Osteoblast (primary cell): ENCODE data around the gene PSMD1. TPM values are rescaled to one million over a fixed set of nuclear protein-coding genes. Genes with fewer than 3 reads are reported as not detected.

Experiments
- DNase-seq: peaks from one replicate; pipeline ENCODE4 v3.0.0; 2011; ENCODE audit warnings: low spot score, mixed read lengths; ENCODE audit not compliant: insufficient read length; ENCODE audit errors: missing footprints
- H2AFZ ChIP-seq: 2 replicates; pipeline ENCODE4 v1.6.0; 2011; ENCODE audit warnings: mild to moderate bottlenecking, low read length
- H3K27ac ChIP-seq: 2 replicates; pipeline ENCODE4 v1.5.1; 2011; ENCODE audit warnings: mild to moderate bottlenecking, low read depth, low read length, moderate library complexity
- H3K27me3 ChIP-seq: 2 replicates; pipeline ENCODE4 v1.6.0; 2012; ENCODE audit warnings: mild to moderate bottlenecking, control low read depth, inconsistent platforms, low read length, moderate library complexity; ENCODE audit not compliant: insufficient read depth
- H3K36me3 ChIP-seq: 2 replicates; pipeline ENCODE4 v1.5.1; 2011; ENCODE audit warnings: mild to moderate bottlenecking, low read length, control low read depth, moderate library complexity; ENCODE audit not compliant: insufficient read depth
- H3K4me1 ChIP-seq: 2 replicates; pipeline ENCODE4 v1.5.1; 2011; ENCODE audit warnings: mild to moderate bottlenecking, low read length, control low read depth, moderate library complexity; ENCODE audit not compliant: insufficient read depth
- H3K4me2 ChIP-seq: 2 replicates; pipeline ENCODE4 v1.6.0; 2011; ENCODE audit warnings: mild to moderate bottlenecking, low read length; ENCODE audit not compliant: insufficient read depth
- H3K4me3 ChIP-seq: fragments of 200-600 bp; sonication (generic); 3 replicates; pipeline ENCODE4 v1.5.1; 2012; ENCODE audit warnings: mild to moderate bottlenecking, low read length, inconsistent platforms; ENCODE audit not compliant: insufficient read depth
- H3K79me2 ChIP-seq: 2 replicates; pipeline ENCODE4 v1.6.0; 2012; ENCODE audit warnings: mild to moderate bottlenecking, low read length, control low read depth, inconsistent platforms; ENCODE audit not compliant: insufficient read depth
- H3K9me3 ChIP-seq: 2 replicates; pipeline ENCODE4 v1.5.1; 2011; ENCODE audit warnings: low read depth, low read length, control low read depth
- H4K20me1 ChIP-seq: 2 replicates; pipeline ENCODE4 v1.6.0; 2012; ENCODE audit warnings: mild to moderate bottlenecking, low read length, control low read depth; ENCODE audit not compliant: insufficient read depth
- total RNA-seq: library from RNA; depleted of rRNA; stranded (reverse); fragments of >200 nt; gene quantifications from 2 replicates; pipeline ENCODE4 v1.2.3, GENCODE V29; 2012
- TF ChIP-seq, protein P1 (sequence below): IDR thresholded peaks from 2 replicates; pipeline ENCODE4 v1.5.1; 2011; ENCODE audit warnings: mild to moderate bottlenecking, low read depth, low read length, moderate library complexity; ENCODE audit errors: extremely low read depth

PSMD1 gene
- total RNA-seq, 1 donor: 112 TPM

DNA sequence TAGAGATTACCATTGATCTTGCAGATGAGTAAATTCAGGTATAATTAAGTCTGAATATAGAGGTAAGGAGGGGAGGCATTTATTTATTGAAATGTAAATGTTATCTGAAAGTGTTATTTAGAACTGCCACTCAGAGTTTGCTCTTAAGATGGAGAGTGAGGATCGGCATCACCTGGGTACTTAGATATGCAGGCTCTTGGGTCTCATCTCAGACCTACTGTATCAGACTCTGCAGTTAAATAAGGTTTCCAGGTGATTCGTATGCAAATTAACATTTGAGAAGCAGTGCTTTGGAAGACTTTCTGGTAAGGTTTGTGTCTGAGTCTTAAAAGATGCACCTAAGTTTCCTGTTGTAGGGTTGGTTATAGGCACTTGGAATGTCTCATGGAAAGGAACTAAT is 59.0 kb downstream of the PSMD1 start:
- Histone ChIP-seq H2AFZ (no peak overlapping the region), H3K27ac (no peak overlapping the region), H3K36me3 (no peaks in the 10 kb centered on the region), H3K79me2 (peaks cover 19% of the 10 kb centered on the region), H3K4me1 (peaks cover 20% of the 10 kb centered on the region), H3K4me2 (no peak overlapping the region), H4K20me1 (no peaks in the 10 kb centered on the region), H3K4me3 (no peak overlapping the region), H3K27me3 (no peaks in the 10 kb centered on the region), H3K9me3 (no peaks in the 10 kb centered on the region)
- no peak for DNase-seq
- TF ChIP-seq, protein P1, sequence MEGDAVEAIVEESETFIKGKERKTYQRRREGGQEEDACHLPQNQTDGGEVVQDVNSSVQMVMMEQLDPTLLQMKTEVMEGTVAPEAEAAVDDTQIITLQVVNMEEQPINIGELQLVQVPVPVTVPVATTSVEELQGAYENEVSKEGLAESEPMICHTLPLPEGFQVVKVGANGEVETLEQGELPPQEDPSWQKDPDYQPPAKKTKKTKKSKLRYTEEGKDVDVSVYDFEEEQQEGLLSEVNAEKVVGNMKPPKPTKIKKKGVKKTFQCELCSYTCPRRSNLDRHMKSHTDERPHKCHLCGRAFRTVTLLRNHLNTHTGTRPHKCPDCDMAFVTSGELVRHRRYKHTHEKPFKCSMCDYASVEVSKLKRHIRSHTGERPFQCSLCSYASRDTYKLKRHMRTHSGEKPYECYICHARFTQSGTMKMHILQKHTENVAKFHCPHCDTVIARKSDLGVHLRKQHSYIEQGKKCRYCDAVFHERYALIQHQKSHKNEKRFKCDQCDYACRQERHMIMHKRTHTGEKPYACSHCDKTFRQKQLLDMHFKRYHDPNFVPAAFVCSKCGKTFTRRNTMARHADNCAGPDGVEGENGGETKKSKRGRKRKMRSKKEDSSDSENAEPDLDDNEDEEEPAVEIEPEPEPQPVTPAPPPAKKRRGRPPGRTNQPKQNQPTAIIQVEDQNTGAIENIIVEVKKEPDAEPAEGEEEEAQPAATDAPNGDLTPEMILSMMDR: no peak

DNA sequence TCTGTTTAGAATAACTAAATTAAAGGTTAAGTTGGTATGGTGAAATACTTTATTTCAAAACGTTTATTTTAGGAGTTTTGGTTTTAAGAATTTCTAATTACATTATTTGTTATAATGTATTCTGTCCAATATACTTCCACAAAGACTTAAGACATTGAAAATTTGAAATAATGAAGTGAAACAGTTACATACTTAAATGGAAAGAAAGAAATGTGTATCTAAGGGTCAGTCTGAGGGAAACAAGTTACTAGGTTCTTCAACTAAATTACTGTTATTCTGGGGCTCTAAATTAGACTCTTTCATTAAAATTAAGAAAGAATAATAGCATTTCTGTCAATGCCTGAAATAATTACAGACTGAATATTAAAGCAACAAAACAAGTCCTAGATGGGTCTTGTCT is 60.5 kb downstream of the PSMD1 start:
- Histone ChIP-seq H3K9me3 (no peaks in the 10 kb centered on the region), H3K27ac (no peak overlapping the region), H3K4me2 (no peak overlapping the region), H2AFZ (no peak overlapping the region), H3K79me2 (peaks cover 19% of the 10 kb centered on the region), H4K20me1 (no peaks in the 10 kb centered on the region), H3K4me1 (peaks cover 7% of the 10 kb centered on the region), H3K36me3 (no peaks in the 10 kb centered on the region), H3K27me3 (no peaks in the 10 kb centered on the region), H3K4me3 (no peak overlapping the region)
- DNase-seq: no peak
- TF ChIP-seq, protein P1: no peak

DNA sequence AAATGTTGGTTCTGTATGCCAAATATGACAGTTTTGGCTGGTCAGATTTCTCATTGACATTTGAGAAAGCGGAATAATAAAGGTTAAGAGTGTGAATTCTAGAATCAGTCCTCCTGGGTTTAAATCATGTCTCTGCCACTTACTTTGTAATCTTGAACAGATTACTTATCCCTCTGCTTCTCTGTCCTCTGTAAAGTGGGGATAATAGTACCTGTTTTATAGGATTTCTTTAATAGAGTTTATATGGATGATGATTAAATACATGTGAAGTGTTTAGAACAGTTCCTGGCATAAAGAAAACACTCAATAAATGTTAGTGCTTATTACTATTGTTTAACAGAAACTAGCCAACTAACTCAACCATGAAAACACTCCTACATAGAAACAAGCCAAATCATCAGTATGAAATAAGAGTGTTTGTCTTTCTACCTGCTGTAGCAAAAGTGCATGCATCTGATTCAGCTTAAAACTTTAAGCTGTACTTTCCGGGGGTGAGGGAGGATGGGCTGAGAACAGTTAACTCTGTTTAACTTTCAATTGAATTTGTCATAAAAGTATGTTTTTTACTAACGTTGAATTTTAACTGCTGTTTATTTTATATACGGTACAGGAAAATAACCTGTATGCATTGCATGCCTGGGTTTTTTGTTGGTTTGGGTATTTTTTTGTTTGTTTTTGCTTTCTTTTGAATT is 61.4 kb downstream of the PSMD1 start:
- no peaks in the 10 kb centered on the region for H3K27me3 ChIP-seq
- no peaks in the 10 kb centered on the region for H3K9me3 ChIP-seq
- DNase-seq: no peak
- peaks cover 8% of the 10 kb centered on the region for H3K4me1 ChIP-seq
- TF ChIP-seq, protein P1: no peak
- H3K79me2 ChIP-seq: peaks cover 17% of the 10 kb centered on the region
- H3K4me2 ChIP-seq: no peak overlapping the region
- no peak overlapping the region for H2AFZ ChIP-seq
- no peak overlapping the region for H3K27ac ChIP-seq
- H4K20me1 ChIP-seq: no peaks in the 10 kb centered on the region
- H3K36me3 ChIP-seq: no peaks in the 10 kb centered on the region
- no peak overlapping the region for H3K4me3 ChIP-seq

DNA sequence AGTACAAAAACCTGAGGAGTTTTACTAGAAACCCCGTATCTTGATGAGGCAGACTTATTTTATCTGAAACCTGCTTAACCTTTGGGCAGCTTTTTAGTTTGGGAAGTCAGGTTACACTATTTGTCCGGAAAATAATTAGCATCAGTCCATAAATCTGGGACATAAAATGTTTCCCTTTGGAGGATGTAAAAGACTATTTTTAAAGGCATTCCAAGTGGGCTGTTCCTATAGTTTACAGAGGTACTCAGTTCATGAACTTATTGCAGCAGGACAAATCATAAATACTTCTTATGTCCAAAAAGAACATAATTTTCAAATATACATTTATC is 61.9 kb downstream of the PSMD1 start:
- no peak overlapping the region for H2AFZ ChIP-seq
- H3K36me3 ChIP-seq: no peaks in the 10 kb centered on the region
- no peak overlapping the region for H3K27ac ChIP-seq
- no peak for DNase-seq
- H3K4me2 ChIP-seq: no peak overlapping the region
- H3K27me3 ChIP-seq: no peaks in the 10 kb centered on the region
- no peaks in the 10 kb centered on the region for H3K9me3 ChIP-seq
- TF ChIP-seq, protein P1: no peak
- no peak overlapping the region for H3K4me3 ChIP-seq
- H3K4me1 ChIP-seq: peaks cover 13% of the 10 kb centered on the region
- peaks cover 16% of the 10 kb centered on the region for H3K79me2 ChIP-seq
- H4K20me1 ChIP-seq: no peaks in the 10 kb centered on the region
